SK-N-SH treated with all-trans-retinoic acid at 6 μM for 48 hours (cell line): Measurements from ENCODE around the gene POU2F3.

ENCODE experiments used
- ARNTL ChIP-seq: fragments of 450-650 bp; formaldehyde crosslinking; IDR thresholded peaks from 2 replicates; pipeline ENCODE4 v1.5.0; 2020; ENCODE audit warnings: low read depth, mild to moderate bottlenecking, moderate library complexity, borderline replicate concordance
- BACH2 ChIP-seq: fragments of 250-450 bp; sonication (Bioruptor Pico); IDR thresholded peaks from 2 replicates; pipeline ENCODE4 v1.9.0; 2021; ENCODE audit warnings: mild to moderate bottlenecking, borderline replicate concordance
- CREB5 ChIP-seq: fragments of 250-450 bp; sonication (Bioruptor Pico); IDR thresholded peaks from 2 replicates; pipeline ENCODE4 v1.5.1; 2020; ENCODE audit warnings: low read depth, mild to moderate bottlenecking, moderate library complexity
- CSRNP3 ChIP-seq: fragments of 250-450 bp; sonication (Bioruptor Pico); IDR thresholded peaks from 2 replicates; pipeline ENCODE4 v1.5.1; 2021; ENCODE audit warnings: mild to moderate bottlenecking, moderate library complexity
- ESRRG ChIP-seq: fragments of 250-450 bp; sonication (Bioruptor Pico); IDR thresholded peaks from 2 replicates; pipeline ENCODE4 v1.6.1; 2021; ENCODE audit warnings: mild to moderate bottlenecking
- ISL1 ChIP-seq: fragments of 250-450 bp; sonication (Bioruptor Pico); IDR thresholded peaks from 2 replicates; pipeline ENCODE4 v2.1.2; 2022; ENCODE audit warnings: mild to moderate bottlenecking, moderate library complexity
- PATZ1 ChIP-seq: fragments of 250-450 bp; sonication (Bioruptor Pico); IDR thresholded peaks from 2 replicates; pipeline ENCODE4 v1.8.0; 2020; ENCODE audit warnings: mild to moderate bottlenecking, moderate library complexity, borderline replicate concordance
- PPARA ChIP-seq: fragments of 250-450 bp; sonication (Bioruptor Pico); IDR thresholded peaks from 2 replicates; pipeline ENCODE4 v1.5.0; 2020; ENCODE audit warnings: mild to moderate bottlenecking, borderline replicate concordance
- TCF4 ChIP-seq: fragments of 250-450 bp; sonication (Bioruptor Pico); IDR thresholded peaks from 2 replicates; pipeline ENCODE4 v1.8.0; 2021; ENCODE audit warnings: mild to moderate bottlenecking, moderate library complexity, borderline replicate concordance
- TOX ChIP-seq: fragments of 250-450 bp; sonication (Bioruptor Pico); IDR thresholded peaks from 2 replicates; pipeline ENCODE4 v1.8.0; 2021; ENCODE audit warnings: mild to moderate bottlenecking, moderate library complexity, borderline replicate concordance
- ZC3H10 ChIP-seq: fragments of 250-450 bp; sonication (Bioruptor Pico); IDR thresholded peaks from 2 replicates; pipeline ENCODE4 v1.5.1; 2021; ENCODE audit warnings: mild to moderate bottlenecking, moderate library complexity
- ZFP30 ChIP-seq: fragments of 450-650 bp; formaldehyde crosslinking; IDR thresholded peaks from 2 replicates; pipeline ENCODE4 v1.5.0; 2022; ENCODE audit warnings: mild to moderate bottlenecking, moderate library complexity
- ZNF565 ChIP-seq: fragments of 450-650 bp; formaldehyde crosslinking; conservative IDR thresholded peaks from 2 replicates; pipeline ENCODE4 v1.5.0; 2020; ENCODE audit warnings: low read depth, mild to moderate bottlenecking, moderate library complexity
- ZNF8 ChIP-seq: fragments of 450-650 bp; formaldehyde crosslinking; IDR thresholded peaks from 2 replicates; pipeline ENCODE4 v1.5.0; 2020; ENCODE audit warnings: mild to moderate bottlenecking, moderate library complexity

- TF ChIP-seq TOX (CRISPR knock-in tag) (no peak), ZNF8 (CRISPR knock-in tag) (no peak), TCF4 (CRISPR knock-in tag) (no peak), CSRNP3 (no peak), ARNTL (no peak), ZFP30 (CRISPR knock-in tag) (no peak), PPARA (CRISPR knock-in tag) (no peak), ISL1 (CRISPR knock-in tag) (no peak), ESRRG (CRISPR knock-in tag) (no peak), CREB5 (CRISPR knock-in tag) (no peak), ZC3H10 (CRISPR knock-in tag) (no peak), ZNF565 (CRISPR knock-in tag) (no peak), PATZ1 (CRISPR knock-in tag) (no peak), BACH2 (no peak)
Measured at GRCh38 chr11:120227228-120227852, 12.6 kb upstream of the POU2F3 start.
